CD8-positive, alpha-beta memory T cell (primary cell): Measurements from ENCODE around the gene KCTD3. TPM values are rescaled to one million over a fixed set of nuclear protein-coding genes. Genes with fewer than 3 reads are reported as not detected.

Source experiments
- CTCF ChIA-PET: fragments of 350-600 bp; sonication (Branson Sonifier 250); formaldehyde crosslinking; loops from one replicate; lab custom pipeline; 2021; ENCODE audit warnings: antibody characterized with exemption; lab: Charles Lee
- POLR2A ChIA-PET: fragments of 350-600 bp; sonication (Branson Sonifier 250); formaldehyde crosslinking; loops from one replicate; lab custom pipeline; 2021; ENCODE audit warnings: antibody characterized with exemption; lab: Charles Lee
- DNase-seq, 5 donors: peaks; one replicate each; pipeline versions ENCODE4 v3.0.0 to v3.0.0-alpha.2; 2020 to 2022; ENCODE audit warnings: mixed read lengths in 1 of 5
- H3K27ac ChIP-seq: one replicate; pipeline ENCODE4 v1.7.0; 2013; ENCODE audit warnings: low read depth, mild to moderate bottlenecking, low read length, moderate library complexity
- H3K27me3 ChIP-seq: 2 replicates; pipeline ENCODE4 v1.7.0; 2013; ENCODE audit warnings: low read length, mild to moderate bottlenecking; ENCODE audit not compliant: insufficient read depth, poor library complexity, severe bottlenecking
- H3K36me3 ChIP-seq: 2 replicates; pipeline ENCODE4 v1.7.0; 2013; ENCODE audit warnings: mild to moderate bottlenecking, low read length, moderate library complexity; ENCODE audit not compliant: insufficient read depth
- H3K4me1 ChIP-seq: 2 replicates; pipeline ENCODE4 v1.7.0; 2013; ENCODE audit warnings: mild to moderate bottlenecking, low read length, moderate library complexity; ENCODE audit not compliant: insufficient read depth
- H3K4me3 ChIP-seq: 2 replicates; pipeline ENCODE4 v1.7.0; 2013; ENCODE audit warnings: mild to moderate bottlenecking, low read length
- H3K9me3 ChIP-seq: 2 replicates; pipeline ENCODE4 v1.7.0; 2013; ENCODE audit warnings: mild to moderate bottlenecking, low read length
- H3K27ac Mint-ChIP-seq, 8 donors: one replicate each; pipeline ENCODE4 v1.8.0; 2020 to 2021; ENCODE audit warnings: mixed read lengths in 8 of 8, mild to moderate bottlenecking in 6 of 8, inconsistent platforms in 3 of 8, moderate library complexity in 3 of 8
- H3K27me3 Mint-ChIP-seq, 2 donors: one replicate each; pipeline ENCODE4 v1.8.0; 2020 to 2021; ENCODE audit warnings: mixed read lengths in 2 of 2, mild to moderate bottlenecking in 1 of 2, moderate library complexity in 1 of 2
- H3K36me3 Mint-ChIP-seq, 3 donors: one replicate each; pipeline ENCODE4 v1.8.0; 2020 to 2021; ENCODE audit warnings: mixed read lengths in 3 of 3, inconsistent platforms in 1 of 3, mild to moderate bottlenecking in 1 of 3
- H3K4me1 Mint-ChIP-seq, 3 donors: one replicate each; pipeline ENCODE4 v1.8.0; 2020 to 2021; ENCODE audit warnings: mixed read lengths in 3 of 3, inconsistent platforms in 1 of 3, mild to moderate bottlenecking in 1 of 3
- H3K4me3 Mint-ChIP-seq, 7 donors: one replicate each; pipeline ENCODE4 v1.8.0; 2020 to 2021; ENCODE audit warnings: mixed read lengths in 7 of 7, mild to moderate bottlenecking in 6 of 7, moderate library complexity in 4 of 7, inconsistent platforms in 2 of 7
- H3K9me3 Mint-ChIP-seq, 5 donors: one replicate each; pipeline ENCODE4 v1.8.0; 2020 to 2022; ENCODE audit warnings: mixed read lengths in 5 of 5, mild to moderate bottlenecking in 3 of 5, moderate library complexity in 2 of 5, inconsistent platforms in 1 of 5
- polyA plus RNA-seq: library from polyadenylated mRNA; unstranded; fragments of 300-500 nt; fragmentation: Illumina TruSeq; gene quantifications from one replicate; pipeline ENCODE4 v1.2.3, GENCODE V29; 2021
- total RNA-seq, 2 experiments: library from RNA; stranded (reverse); gene quantifications; one replicate each; pipeline ENCODE4 v1.2.3, GENCODE V29; 2021

Gene KCTD3
- total and polyA plus RNA-seq, 3 experiments from 2014 or later, result 0.43 to 0.79 (median 0.64) TPM

DNA sequence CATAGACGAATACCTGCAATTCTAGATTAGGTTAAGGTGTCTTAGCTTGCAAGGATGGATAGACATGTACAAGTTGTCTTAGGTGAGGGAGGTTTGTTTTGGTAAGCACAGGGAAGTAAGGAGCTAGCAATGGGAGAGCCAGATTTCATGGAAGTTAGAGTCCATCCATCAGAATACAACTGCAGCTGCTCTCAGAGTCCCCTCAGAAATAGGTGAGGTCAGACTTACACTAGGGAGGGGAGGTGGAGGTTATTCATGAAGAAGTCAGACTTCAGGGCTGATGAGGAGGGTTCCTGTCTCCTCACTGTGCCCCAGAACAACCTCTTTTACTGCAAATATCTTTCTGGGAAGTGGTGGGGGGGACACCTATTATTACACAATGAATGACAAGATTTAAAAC lies 85.3 kb downstream of the KCTD3 start:
- DNase-seq, result no peak
- no peak overlapping the region for H3K27ac ChIP-seq
- Mint-ChIP-seq H3K9me3 (peaks cover 0 to 10% (median 0%) of the 10 kb centered on the region in 5 donors), H3K27me3 (no peaks in the 10 kb centered on the region), H3K27ac (no peak overlapping the region), H3K4me3 (no peak overlapping the region), H3K4me1 (no peaks in the 10 kb centered on the region), H3K36me3 (no peaks in the 10 kb centered on the region)
- no peaks in the 10 kb centered on the region for H3K9me3 ChIP-seq
- ChIA-PET CTCF (no interaction called here), POLR2A (no interaction called here)
- no peaks in the 10 kb centered on the region for H3K36me3 ChIP-seq
- H3K4me3 ChIP-seq, result no peak overlapping the region
- H3K27me3 ChIP-seq, result no peaks in the 10 kb centered on the region
- H3K4me1 ChIP-seq, result no peaks in the 10 kb centered on the region

- Mint-ChIP-seq H3K9me3 (peaks cover 0 to 14% (median 0%) of the 10 kb centered on the region in 5 donors), H3K4me3 (no peak overlapping the region), H3K36me3 (no peaks in the 10 kb centered on the region), H3K4me1 (no peaks in the 10 kb centered on the region), H3K27me3 (no peaks in the 10 kb centered on the region), H3K27ac (no peak overlapping the region)
- CTCF ChIA-PET, result no interaction called here
- H3K4me3 ChIP-seq, result no peak overlapping the region
- no peaks in the 10 kb centered on the region for H3K9me3 ChIP-seq
- no peak overlapping the region for H3K27ac ChIP-seq
- H3K27me3 ChIP-seq, result no peaks in the 10 kb centered on the region
- no peaks in the 10 kb centered on the region for H3K4me1 ChIP-seq
- POLR2A ChIA-PET, result no interaction called here
- no peaks in the 10 kb centered on the region for H3K36me3 ChIP-seq
- DNase-seq, result no peak
Measured at GRCh38 chr1:215657047-215657446, 89.9 kb downstream of the KCTD3 start.

- H3K36me3 Mint-ChIP-seq, result no peaks in the 10 kb centered on the region
- no peaks in the 10 kb centered on the region for H3K36me3 ChIP-seq
- no peak overlapping the region for H3K27ac ChIP-seq
- POLR2A ChIA-PET, result no interaction called here
- CTCF ChIA-PET, result no interaction called here
- H3K4me3 Mint-ChIP-seq, result no peak overlapping the region
- no peaks in the 10 kb centered on the region for H3K4me1 Mint-ChIP-seq
- no peak overlapping the region for H3K4me3 ChIP-seq
- H3K27me3 Mint-ChIP-seq, result no peaks in the 10 kb centered on the region
- peaks cover 0 to 10% (median 0%) of the 10 kb centered on the region in 5 donors for H3K9me3 Mint-ChIP-seq
- H3K4me1 ChIP-seq, result no peaks in the 10 kb centered on the region
- H3K9me3 ChIP-seq, result no peaks in the 10 kb centered on the region
- H3K27me3 ChIP-seq, result no peaks in the 10 kb centered on the region
- DNase-seq, result no peak
- H3K27ac Mint-ChIP-seq, result no peak overlapping the region
Measured at GRCh38 chr1:215660259-215660658, 93.2 kb downstream of the KCTD3 start.

- no peak for DNase-seq
- H3K4me1 ChIP-seq, result no peaks in the 10 kb centered on the region
- Mint-ChIP-seq H3K36me3 (no peaks in the 10 kb centered on the region), H3K4me1 (no peaks in the 10 kb centered on the region), H3K9me3 (peaks cover 0 to 10% (median 2%) of the 10 kb centered on the region in 5 donors), H3K4me3 (no peak overlapping the region), H3K27ac (no peak overlapping the region), H3K27me3 (no peaks in the 10 kb centered on the region)
- ChIA-PET POLR2A (no interaction called here), CTCF (no interaction called here)
- no peak overlapping the region for H3K4me3 ChIP-seq
- no peaks in the 10 kb centered on the region for H3K9me3 ChIP-seq
- H3K27me3 ChIP-seq, result no peaks in the 10 kb centered on the region
- no peaks in the 10 kb centered on the region for H3K36me3 ChIP-seq
- no peak overlapping the region for H3K27ac ChIP-seq
Measured at GRCh38 chr1:215661033-215661432, 93.9 kb downstream of the KCTD3 start.

DNA sequence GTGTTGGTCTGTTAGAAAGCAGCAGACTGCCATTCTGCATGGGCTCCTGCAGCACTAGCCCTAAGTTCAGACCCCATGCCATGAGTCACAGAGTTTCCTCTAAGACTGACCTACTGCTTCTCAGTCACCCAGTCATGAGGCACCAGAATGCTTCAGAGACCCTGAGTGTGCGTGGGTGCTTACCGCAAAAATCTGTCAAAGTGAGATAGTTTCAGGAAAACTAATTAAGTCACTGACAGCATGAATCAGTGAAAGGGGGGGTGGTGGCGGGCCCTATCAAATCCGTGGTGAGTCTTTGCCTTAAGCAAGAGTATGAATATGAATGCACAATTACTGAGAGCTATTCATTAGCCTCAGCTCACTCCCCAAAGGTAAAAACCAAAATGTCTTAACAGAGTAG lies 98.1 kb downstream of the KCTD3 start:
- peaks cover 0 to 11% (median 6%) of the 10 kb centered on the region in 5 donors for H3K9me3 Mint-ChIP-seq
- ChIA-PET CTCF (no interaction called here), POLR2A (no interaction called here)
- no peaks in the 10 kb centered on the region for H3K4me1 ChIP-seq
- no peaks in the 10 kb centered on the region for H3K27me3 Mint-ChIP-seq
- H3K27me3 ChIP-seq, result no peaks in the 10 kb centered on the region
- H3K27ac Mint-ChIP-seq, result no peak overlapping the region
- H3K27ac ChIP-seq, result no peak overlapping the region
- H3K4me3 ChIP-seq, result no peak overlapping the region
- H3K36me3 ChIP-seq, result no peaks in the 10 kb centered on the region
- no peaks in the 10 kb centered on the region for H3K4me1 Mint-ChIP-seq
- no peak overlapping the region for H3K4me3 Mint-ChIP-seq
- H3K9me3 ChIP-seq, result no peaks in the 10 kb centered on the region
- H3K36me3 Mint-ChIP-seq, result no peaks in the 10 kb centered on the region
- DNase-seq, result no peak

DNA sequence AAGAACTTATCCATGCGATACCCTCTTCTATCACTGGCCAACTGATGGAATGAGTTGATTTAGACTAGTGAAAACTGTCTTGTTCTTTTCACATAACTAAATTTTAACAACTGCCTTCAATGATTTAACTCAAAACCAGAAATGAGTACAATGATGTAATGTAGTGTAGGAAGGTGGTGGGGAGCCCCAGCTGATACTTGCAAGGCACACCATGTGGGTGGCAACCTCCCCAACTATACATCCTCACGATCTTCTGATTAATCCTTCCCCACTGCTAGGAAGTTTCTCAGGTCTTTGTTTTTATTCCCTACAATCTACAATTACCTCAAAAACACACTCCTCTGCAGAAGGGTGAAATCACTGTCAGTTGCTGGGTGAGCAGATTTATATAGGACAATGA lies 100.7 kb downstream of the KCTD3 start:
- H3K4me3 Mint-ChIP-seq, result no peak overlapping the region
- no peaks in the 10 kb centered on the region for H3K27me3 Mint-ChIP-seq
- H3K4me1 ChIP-seq, result no peaks in the 10 kb centered on the region
- no peaks in the 10 kb centered on the region for H3K36me3 ChIP-seq
- ChIA-PET POLR2A (no interaction called here), CTCF (no interaction called here)
- H3K27me3 ChIP-seq, result no peaks in the 10 kb centered on the region
- H3K27ac Mint-ChIP-seq, result no peak overlapping the region
- no peak for DNase-seq
- H3K9me3 ChIP-seq, result no peaks in the 10 kb centered on the region
- H3K4me3 ChIP-seq, result no peak overlapping the region
- H3K4me1 Mint-ChIP-seq, result no peaks in the 10 kb centered on the region
- no peaks in the 10 kb centered on the region for H3K36me3 Mint-ChIP-seq
- H3K27ac ChIP-seq, result no peak overlapping the region
- H3K9me3 Mint-ChIP-seq, result peaks cover 0 to 11% (median 5%) of the 10 kb centered on the region in 5 donors

- Histone ChIP-seq H3K27me3 (no peaks in the 10 kb centered on the region), H3K36me3 (no peaks in the 10 kb centered on the region), H3K4me1 (no peaks in the 10 kb centered on the region), H3K27ac (no peak overlapping the region), H3K9me3 (no peaks in the 10 kb centered on the region), H3K4me3 (no peak overlapping the region)
- DNase-seq, result no peak
- Mint-ChIP-seq H3K4me1 (no peaks in the 10 kb centered on the region), H3K4me3 (no peak overlapping the region), H3K36me3 (no peaks in the 10 kb centered on the region), H3K27ac (no peak overlapping the region), H3K9me3 (peaks cover 5 to 11% (median 6%) of the 10 kb centered on the region in 5 donors), H3K27me3 (no peaks in the 10 kb centered on the region)
- CTCF ChIA-PET, result no interaction called here
- POLR2A ChIA-PET, result no interaction called here
Measured at GRCh38 chr1:215669806-215670491, 102.8 kb downstream of the KCTD3 start.
